DMS153 treated with DMSO at 0.1 percent for 48 hours (cell line): ENCODE data around the gene SPRR1B.
"Not testable (repeated sequence)": the region's sequence is repeated elsewhere in the genome, so short reads cannot be mapped to it uniquely, and the experiment has no call there.

ENCODE experiments used
- DNase-seq: peaks from one replicate; lab custom pipeline; 2025; ENCODE audit not compliant: unreplicated experiment; lab: John Stamatoyannopoulos, UW

SPRR1B gene, protein sequence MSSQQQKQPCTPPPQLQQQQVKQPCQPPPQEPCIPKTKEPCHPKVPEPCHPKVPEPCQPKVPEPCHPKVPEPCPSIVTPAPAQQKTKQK

DNA sequence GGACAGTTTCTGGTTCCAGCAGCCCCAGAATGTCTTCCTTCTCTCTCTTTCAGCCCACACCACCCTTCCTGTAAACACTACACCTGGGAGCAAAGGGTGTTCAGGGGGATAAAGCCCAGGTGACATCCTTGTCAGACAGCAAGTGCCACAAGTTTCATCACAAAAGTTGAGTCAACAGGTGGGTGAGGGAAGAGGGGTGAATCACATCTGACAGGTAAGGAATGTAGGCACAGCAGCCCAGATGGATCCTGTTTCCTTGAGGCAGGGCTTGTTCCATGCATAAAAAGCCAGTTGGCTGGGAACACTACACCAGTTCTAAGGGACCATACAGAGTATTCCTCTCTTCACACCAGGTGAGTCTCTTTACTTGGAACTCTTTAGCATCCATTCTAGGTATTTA, at the start of gene SPRR1B:
Gene SPRR1B (plus strand): TSS at position 309 of the 400 bp plus-strand sequence. CDS start 1,143 bp downstream, outside the sequence.
- no peak for DNase-seq

DNA sequence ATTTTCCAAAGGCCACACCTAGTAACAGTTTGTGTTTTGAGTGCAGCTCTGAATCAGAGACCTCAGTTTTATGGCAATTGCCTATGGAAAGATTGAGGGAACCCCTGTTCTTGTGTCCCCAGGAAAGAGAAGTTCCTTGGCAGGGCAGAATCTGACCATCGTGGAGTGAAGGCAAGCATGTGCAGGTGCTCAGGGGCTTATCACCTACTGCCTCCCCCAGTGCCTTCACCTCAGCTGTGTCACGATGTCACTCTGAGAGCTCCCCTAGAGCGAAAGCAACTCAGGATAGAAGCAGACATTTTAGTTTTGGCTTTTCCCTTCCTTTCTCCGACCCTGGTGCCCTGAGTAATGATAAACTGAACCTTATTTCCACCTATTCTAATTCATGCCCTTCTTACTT, 48.9 kb upstream of the SPRR1B start:
- DNase-seq = no peak

DNA sequence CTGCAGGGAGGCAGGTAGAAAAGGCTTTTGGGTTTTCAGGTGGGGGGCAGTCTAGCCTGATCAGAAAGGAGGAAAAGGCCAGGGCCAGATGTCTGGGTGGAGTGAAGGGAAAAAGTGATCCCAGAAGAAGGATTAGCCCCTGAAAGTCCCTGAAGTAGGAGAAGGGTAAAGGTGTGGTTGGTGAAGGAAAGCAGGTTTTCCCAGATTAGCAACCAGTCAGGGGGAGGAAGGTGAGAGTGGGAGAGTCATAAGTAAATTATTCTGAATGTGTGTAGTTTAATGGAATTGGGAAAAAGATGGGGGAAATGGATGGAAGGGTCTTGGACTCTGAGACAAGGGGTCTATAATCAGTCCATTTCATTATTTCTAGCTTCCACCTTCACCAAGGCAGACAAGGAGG, 47.8 kb upstream of the SPRR1B start:
- no peak for DNase-seq

GRCh38 chr1:152983743-152984142, 47.3 kb upstream of the SPRR1B start, which contains the start of gene SPRR1A:
Gene SPRR1A, plus strand, starts transcription at chr1:152984081. Its CDS starts 1,150 bp downstream, at chr1:152985231.
- no peak for DNase-seq

- no peak for DNase-seq
These were observed 44.4 kb upstream of the SPRR1B start for GRCh38 chr1:152986578-152986977.

GRCh38 chr1:152993186-152993585, 37.8 kb upstream of the SPRR1B start:
- no peak for DNase-seq

DNA sequence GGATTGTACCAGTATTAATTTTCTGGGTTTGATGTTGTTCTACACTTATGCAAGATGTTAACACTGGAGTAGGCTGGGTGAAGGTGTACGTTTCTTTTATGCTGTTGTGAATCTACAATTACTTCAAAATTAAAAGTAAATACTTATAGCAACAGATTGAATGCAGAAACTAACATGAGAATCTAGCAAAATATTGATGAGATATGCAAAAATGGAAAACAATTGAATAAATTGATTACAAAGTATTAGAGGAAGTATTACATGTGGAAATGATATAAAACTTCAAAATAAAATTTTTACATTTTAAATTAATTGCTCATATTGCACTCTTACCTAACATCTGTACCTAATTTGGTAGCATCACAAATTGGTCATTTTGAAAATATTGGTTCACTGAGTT, 35.2 kb upstream of the SPRR1B start:
- DNase-seq = no peak

- no peak for DNase-seq
These were observed 34.2 kb upstream of the SPRR1B start for GRCh38 chr1:152996633-152997400.

DNA sequence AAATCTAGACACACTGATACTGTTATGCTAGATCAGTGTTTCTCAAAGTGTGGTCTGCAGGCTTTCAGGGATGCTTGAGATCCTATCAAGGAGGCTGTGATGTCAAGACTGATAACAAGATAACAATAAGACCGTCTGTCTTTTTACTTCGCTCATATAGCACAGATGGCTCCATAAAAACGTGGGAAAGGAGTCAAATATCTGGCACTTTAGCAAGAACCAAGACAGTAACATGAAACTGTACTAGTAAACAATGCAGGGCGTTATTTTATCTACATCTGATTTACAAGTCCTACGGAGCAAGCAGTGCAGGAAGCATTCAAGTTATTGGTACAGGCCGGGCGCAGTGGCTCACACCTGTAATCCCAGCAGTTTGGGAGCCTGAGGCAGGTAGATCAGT, 33.1 kb upstream of the SPRR1B start:
- DNase-seq = no peak

DNA sequence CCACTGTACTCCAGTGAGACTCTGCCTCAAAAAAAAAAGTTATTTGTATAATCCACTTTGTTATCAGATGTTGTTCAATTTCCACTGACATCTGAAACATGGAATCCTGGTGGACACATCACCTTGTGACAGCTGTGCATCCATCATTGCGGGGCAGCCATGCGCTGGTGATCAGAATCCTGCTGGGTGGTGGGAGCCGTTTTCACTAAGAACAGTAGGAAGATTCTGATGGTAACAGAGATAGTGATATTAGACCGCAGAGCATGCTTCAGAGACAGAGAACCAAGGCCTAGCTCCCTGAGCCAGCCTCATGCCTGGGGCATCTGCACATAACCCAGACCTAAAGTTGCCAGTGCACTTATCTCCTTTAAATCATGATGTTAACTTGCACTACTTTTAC, 32.5 kb upstream of the SPRR1B start:
- DNase-seq = no peak

GRCh38 chr1:152999818-153000217, 31.2 kb upstream of the SPRR1B start:
- no peak for DNase-seq

- no peak for DNase-seq
These were observed 30.7 kb upstream of the SPRR1B start for GRCh38 chr1:153000294-153000693.

DNA sequence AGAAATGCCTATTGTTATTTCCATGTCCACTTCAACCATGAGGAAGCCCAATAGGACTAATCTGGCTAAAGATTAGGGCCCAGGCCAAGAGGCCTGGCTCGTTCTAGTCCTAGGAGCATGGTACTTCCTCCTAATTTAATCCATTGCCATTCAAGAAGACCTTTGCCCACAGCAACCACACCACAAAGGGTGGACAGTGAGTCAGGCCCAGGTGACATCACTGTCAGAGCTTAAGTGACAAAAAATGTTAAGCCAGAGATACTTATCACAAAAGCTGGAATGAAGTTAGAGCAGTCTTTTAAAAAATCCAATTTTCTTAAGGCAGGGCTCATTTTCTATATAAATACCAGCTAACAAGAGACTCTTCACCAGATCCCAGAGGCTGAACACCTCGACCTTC, 29.6 kb upstream of the SPRR1B start, which contains the start of gene SPRR3:
Gene SPRR3 (plus strand): TSS at position 368 of the 400 bp plus-strand sequence. CDS start 1,272 bp downstream, outside the sequence.
- DNase-seq = no peak

DNA sequence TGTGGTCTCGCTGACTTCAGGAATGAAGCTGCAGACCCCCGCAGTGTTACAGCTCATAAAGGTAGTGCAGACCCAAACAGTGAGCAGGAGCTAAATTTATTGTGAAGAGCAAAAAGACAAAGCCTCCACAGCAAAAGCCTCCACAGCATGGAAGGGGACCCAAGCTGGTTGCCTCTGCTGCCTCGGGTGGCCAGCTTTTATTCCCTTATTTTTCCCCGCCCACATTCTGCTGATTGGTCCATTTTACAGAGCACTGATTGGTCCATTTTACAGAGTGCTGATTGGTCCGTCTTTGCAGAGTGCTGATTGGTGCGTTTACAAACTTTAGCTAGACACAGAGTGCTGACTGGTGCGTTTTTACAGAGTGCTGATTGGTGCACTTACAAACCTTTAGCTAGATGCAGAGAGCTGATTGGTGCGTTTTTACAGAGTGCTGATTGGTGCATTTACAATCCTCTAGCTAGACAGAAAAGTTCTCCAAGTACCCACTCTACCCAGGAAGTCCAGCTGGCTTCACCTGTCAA, 19.7 kb upstream of the SPRR1B start:
- not testable (repeated sequence) for DNase-seq

DNA sequence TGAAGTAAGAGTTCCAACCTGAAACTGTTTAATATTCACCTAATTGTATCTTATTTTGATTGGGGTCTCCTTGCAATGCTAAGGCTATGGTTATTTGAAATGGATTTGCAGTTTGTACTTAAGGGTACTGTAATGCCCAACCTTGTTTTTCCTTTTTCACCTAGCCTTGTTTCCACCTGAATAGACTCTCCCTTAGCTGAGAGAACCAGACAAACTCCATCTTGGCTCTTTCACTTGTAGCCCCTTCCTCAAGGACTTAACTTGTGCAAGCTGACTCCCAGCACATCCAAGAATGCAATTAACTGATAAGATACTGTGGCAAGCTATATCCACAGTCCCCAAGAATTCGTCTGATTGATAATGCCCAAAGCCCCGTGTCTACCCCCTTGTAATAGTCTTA, 9.2 kb upstream of the SPRR1B start:
- DNase-seq = not testable (repeated sequence)

DNA sequence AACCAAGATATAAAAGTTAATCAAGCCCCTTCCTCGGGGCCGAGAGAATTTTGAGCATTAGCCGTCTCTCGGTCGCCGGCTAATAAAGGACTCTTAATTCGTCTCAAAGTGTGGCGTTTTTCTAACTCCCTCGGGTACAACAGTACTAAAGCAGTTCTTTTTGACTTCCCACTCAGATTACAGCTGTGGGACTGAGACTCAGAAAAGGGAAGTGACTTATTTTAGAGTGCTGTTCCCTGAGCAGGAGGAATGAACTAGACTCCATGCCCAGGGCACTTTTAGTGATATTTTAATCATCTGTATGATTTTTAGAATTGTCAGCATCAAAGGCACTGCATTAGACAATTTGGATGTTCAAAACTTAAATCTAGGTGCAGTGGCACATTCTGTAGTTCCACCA, 8.7 kb upstream of the SPRR1B start:
- not testable (repeated sequence) for DNase-seq

- no peak for DNase-seq
These were observed 7.9 kb upstream of the SPRR1B start for GRCh38 chr1:153023109-153023508.

GRCh38 chr1:153024413-153024812, 6.6 kb upstream of the SPRR1B start:
- no peak for DNase-seq

DNA sequence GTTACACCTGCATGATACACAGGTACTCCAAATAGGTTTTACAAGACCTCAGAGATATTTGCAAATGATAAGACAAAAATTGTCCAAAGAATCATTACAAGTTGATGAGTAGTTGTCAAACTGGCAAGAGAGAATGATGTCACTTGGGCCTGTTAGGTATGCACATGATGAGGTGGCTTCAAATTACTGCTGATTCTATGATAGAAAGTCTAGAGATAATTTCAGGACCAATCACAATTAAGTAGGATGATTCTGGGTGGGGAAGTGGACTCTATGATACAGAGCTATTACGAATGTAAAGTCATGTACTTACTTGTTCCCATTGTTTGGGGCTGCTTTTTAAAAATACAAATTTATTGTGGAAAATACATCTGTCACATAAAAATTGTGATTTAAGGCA, 5.2 kb upstream of the SPRR1B start:
- no peak for DNase-seq

DNA sequence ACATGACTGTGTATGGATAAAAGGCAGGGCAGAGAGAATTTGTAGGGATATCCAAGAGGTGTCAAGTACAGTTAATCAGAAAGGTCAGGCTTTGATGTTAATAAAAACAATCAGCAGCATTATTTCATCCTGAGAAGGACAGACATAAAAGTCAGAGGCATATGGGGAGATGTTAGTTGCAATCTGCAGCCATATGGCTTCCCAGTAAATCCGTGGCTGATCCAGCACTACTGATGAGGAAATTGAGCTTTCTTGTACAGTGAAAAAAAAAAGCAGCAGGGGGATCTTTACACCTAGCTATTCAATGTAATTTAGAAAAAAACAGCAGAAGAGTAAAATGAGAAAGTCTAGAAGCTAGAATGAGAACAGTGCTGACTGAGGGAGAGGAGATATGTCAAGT, 2.2 kb upstream of the SPRR1B start:
- no peak for DNase-seq

DNA sequence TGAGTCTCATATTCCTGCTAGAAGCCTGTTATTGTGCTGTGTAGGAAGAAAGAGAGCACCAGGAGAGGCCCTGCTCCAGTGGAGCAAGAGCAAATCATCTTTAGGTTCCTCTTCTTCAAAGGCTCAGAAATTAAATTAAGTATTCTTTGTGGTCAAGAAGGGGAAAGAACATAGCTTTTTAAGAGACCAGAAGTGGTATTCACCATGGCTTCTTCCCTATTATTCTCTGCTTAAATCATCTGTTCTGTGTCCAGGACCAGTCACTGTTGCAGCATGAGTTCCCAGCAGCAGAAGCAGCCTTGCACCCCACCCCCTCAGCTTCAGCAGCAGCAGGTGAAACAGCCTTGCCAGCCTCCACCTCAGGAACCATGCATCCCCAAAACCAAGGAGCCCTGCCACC, 1.1 kb downstream of the SPRR1B start:
- DNase-seq = no peak

DNA sequence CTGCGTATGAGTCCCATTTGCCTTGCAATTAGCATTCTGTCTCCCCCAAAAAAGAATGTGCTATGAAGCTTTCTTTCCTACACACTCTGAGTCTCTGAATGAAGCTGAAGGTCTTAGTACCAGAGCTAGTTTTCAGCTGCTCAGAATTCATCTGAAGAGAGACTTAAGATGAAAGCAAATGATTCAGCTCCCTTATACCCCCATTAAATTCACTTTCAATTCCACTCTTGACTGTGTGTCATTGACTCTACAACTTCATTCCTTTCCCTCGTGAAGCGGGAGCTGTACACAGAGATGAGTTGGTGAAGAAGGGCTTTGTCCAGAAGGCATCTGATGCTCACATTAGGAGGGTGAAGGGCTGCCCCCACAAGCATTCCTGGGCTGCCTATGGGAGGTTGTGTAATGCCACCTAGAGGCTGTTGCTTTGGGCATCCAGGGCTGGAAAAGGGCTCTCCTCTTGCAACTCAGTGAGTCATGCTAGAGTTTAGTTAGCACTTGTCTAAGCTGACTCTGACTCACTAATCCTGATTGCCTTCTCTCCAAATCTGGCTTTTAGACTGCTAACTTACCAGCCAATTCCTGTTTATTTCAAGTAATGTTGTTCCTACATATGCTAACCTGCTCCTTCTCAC, 1.8 kb downstream of the SPRR1B start:
- DNase-seq = no peak
